Astrocyte of the cerebellum (primary cell): Measurements from ENCODE around the gene MLN.

Experiments used
- DNase-seq: peaks from one replicate; pipeline ENCODE4 v3.0.0-alpha.2; 2011; ENCODE audit warnings: low read depth
- H3K4me3 ChIP-seq: 2 replicates; pipeline ENCODE4 v1.5.1; 2011; ENCODE audit warnings: mild to moderate bottlenecking, low read depth, low read length, moderate library complexity
- CTCF ChIP-seq: IDR thresholded peaks from 2 replicates; pipeline ENCODE4 v1.5.1; 2012; ENCODE audit warnings: low read length, low read depth, moderate library complexity, mild to moderate bottlenecking; ENCODE audit errors: missing control alignments
- in situ Hi-C: cut with HindIII; loops from 2 replicates; pipeline ENCODE4 v1.10.0; 2017; ENCODE audit warnings: low sequenced_read_pairs

Gene MLN

GRCh38 chr6:33772902-33773472, 30.8 kb downstream of the MLN start:
- TF ChIP-seq CTCF: no peak
- in situ Hi-C loops: no loop called here
- no peak for DNase-seq
- H3K4me3 ChIP-seq: no peak overlapping the region

GRCh38 chr6:33772082-33772830, 31.5 kb downstream of the MLN start:
- no peak overlapping the region for H3K4me3 ChIP-seq
- no peak for TF ChIP-seq CTCF
- in situ Hi-C loops: no loop called here
- DNase-seq: no peak

GRCh38 chr6:33771146-33772081, 32.4 kb downstream of the MLN start:
- peak; percentile 87 for TF ChIP-seq CTCF
- peak; percentile 88 for DNase-seq
- in situ Hi-C loops: no loop called here
- H3K4me3 ChIP-seq: no peak overlapping the region

GRCh38 chr6:33770833-33771145, 33.0 kb downstream of the MLN start:
- no peak overlapping the region for H3K4me3 ChIP-seq
- in situ Hi-C loops: no loop called here
- TF ChIP-seq CTCF: no peak
- DNase-seq: no peak

- in situ Hi-C loops: no loop called here
These were observed 33.5 kb downstream of the MLN start for GRCh38 chr6:33770124-33770832.

More at GRCh38 chr6:33770124-33770832, 33.5 kb downstream of the MLN start:
- no peak for DNase-seq
- TF ChIP-seq CTCF: no peak
- H3K4me3 ChIP-seq: no peak overlapping the region
